Stimulated activated CD4-positive, alpha-beta T cell treated with anti-CD3 and anti-CD28 coated beads, Interleukin-2, amount 100 ng/mL, for 4 hours (primary cell): Measurements from ENCODE around the gene SCN2B.

Experiments used
- DNase-seq: peaks from one replicate; pipeline ENCODE4 v3.0.0-alpha.2; 2020; ENCODE audit warnings: low read depth

The SCN2B gene

GRCh38 chr11:118175993-118176777 lies at the start of gene SCN2B:
Gene SCN2B (minus strand): TSS chr11:118176639. CDS start chr11:118176431, 208 bp downstream.
- DNase-seq, result no peak

- DNase-seq, result peak; percentile 37
Measured at GRCh38 chr11:118224511-118225188, 48.2 kb upstream of the SCN2B start, which contains the start of gene JAML. Gene JAML (minus strand): TSS chr11:118225011. CDS start chr11:118214866, 10,145 bp downstream.

- no peak for DNase-seq
Measured at GRCh38 chr11:118223992-118224391, 47.6 kb upstream of the SCN2B start.

- no peak for DNase-seq
Measured at GRCh38 chr11:118223570-118223969, 47.1 kb upstream of the SCN2B start.

DNA sequence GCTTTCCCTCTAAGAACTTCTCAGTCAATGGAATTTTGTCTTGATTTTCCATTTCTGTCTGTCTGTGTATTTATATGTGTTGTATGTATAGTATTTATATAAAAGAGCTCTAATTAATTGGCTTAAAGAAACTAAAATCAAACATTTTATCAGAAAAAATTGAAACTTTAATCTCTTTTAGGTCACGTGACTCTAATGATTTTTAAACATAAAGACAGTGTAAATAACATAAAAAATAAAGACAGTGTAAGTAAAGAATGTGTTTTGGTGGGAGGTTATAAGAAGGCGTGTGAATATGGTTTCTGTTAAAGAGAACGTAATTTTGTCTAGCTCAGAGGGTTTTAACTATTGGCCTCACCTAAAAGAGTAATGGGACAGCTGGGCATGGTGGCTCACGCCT lies 46.0 kb upstream of the SCN2B start:
- DNase-seq, result no peak

GRCh38 chr11:118221419-118221818 lies 45.0 kb upstream of the SCN2B start:
- no peak for DNase-seq

DNA sequence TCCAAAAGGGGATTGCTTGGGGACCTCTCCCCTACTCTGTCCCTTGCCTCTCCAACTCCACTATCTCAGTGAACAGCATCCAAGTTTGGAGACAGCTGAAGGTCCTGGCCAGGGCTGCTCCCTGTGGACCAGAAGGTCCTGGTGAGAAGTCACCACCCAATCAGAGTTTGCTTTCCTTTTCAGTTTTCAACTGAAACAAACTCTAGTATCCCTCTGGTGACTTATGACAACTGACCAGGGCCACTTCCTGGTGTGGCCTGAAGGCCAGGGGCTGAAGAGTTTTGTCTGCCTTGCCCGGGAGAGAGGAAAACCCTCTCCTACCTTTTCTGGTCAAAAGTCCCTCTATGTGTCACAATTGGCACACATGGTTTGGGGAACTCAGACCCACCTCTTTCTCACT lies 43.3 kb upstream of the SCN2B start:
- no peak for DNase-seq

- DNase-seq, result no peak
Measured at GRCh38 chr11:118219244-118219643, 42.8 kb upstream of the SCN2B start.

GRCh38 chr11:118217575-118217974 lies 41.1 kb upstream of the SCN2B start:
- DNase-seq, result no peak

GRCh38 chr11:118216621-118217481 lies 40.4 kb upstream of the SCN2B start:
- peak; percentile 42 for DNase-seq

- DNase-seq, result no peak
Measured at GRCh38 chr11:118215765-118216164, 39.3 kb upstream of the SCN2B start.

GRCh38 chr11:118215262-118215661 lies 38.8 kb upstream of the SCN2B start:
- DNase-seq, result no peak

DNA sequence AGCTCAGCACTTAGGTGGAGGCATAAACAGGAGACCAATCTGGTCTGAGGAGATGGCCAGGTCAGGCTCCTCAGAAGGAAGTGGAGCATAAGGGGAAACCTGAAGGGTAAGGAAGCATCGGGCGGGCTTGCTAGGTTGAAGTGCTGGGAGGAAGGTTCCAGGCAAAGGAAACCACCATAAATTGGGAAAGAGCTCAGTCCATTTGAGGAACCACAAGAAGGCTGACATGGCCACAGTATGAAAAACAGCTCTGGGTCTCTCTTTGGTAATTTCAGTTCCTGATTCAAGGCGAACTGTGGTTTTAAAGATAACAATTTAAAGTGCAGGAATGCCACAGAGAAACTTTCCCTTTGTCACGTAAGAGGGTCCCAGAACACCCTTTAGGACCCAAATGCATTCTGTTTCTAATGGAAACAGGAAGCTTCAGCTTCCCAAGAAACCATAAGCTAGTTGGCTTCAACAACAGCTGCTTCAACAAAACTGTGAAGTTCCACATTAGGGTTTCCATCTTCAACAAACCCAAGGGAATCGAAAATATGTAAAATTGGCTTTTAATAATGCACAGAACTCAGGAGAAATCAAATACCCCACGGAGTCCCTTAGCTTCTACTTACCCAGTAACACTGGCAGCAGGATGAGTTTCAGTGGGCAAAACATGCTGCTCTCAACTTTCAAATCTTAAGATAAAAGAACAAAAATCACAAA lies 37.9 kb upstream of the SCN2B start:
- DNase-seq, result no peak

- DNase-seq, result no peak
Measured at GRCh38 chr11:118213781-118214180, 37.3 kb upstream of the SCN2B start.

GRCh38 chr11:118213201-118213600 lies 36.8 kb upstream of the SCN2B start:
- no peak for DNase-seq

GRCh38 chr11:118212781-118213191 lies 36.3 kb upstream of the SCN2B start:
- no peak for DNase-seq

DNA sequence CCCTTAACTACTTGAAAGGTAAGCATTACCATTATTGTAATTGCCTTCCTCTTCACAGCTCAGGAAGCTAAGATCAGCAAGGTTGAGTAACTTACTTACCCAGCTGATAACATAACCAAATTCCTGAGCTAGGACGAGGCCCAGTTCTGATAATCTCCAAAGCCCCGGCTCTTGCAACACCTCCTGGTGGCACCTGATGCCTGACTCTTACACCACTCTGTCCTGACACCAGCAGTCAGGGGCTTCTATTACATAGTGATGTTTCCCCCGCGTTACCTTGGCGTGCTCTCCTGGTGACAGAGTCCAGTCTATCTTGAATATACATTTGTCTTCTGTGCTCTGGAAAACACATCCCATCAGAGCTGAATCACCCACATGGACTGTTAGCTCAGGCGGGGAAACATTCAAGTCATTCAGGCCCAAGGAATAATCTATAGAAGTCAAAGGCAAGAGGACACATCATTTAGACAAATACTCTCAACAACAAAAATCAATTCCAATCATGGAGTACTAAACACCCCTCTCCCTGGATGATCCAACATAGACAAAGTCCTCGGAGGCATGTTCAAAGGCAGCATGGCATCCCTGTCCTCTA lies 35.8 kb upstream of the SCN2B start:
- DNase-seq, result no peak

DNA sequence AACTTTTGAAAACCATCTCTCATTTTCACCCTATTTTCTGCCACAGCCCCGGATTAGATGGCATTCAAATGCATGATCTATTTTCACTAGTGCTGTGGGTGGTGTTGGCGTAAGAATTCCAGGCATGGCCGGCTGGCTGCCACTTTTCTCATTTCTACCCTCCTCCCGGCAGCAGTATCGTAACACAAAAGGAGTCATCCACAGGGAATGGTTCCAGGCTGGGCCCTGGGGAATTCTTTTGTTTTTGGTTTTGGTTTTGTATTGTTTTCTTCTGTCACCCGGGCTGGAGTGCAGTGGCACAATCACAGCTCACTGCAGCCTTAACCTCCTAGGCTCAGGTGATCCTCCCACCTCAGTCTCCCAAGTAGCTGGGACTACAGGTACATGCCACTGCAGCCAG lies 34.6 kb upstream of the SCN2B start:
- no peak for DNase-seq

DNA sequence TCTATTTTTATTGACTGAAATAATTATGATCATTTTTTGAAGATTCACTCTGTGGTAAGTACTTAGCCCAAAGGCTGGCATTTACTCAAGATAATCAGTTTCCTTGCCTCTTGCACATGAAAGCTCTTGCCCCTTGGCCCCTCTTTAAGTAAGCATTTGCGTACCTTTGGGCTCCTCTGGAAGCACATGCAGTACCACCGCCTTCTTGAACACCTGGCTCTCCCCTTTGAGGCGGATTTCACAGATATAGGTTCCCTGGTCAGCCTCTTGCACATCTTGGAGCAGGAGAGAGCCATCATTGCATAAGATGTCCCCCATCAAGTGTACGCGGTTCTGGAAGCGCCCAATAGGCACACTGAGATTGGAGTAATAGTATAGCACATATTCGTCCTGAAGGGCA lies 33.9 kb upstream of the SCN2B start:
- DNase-seq, result no peak

DNA sequence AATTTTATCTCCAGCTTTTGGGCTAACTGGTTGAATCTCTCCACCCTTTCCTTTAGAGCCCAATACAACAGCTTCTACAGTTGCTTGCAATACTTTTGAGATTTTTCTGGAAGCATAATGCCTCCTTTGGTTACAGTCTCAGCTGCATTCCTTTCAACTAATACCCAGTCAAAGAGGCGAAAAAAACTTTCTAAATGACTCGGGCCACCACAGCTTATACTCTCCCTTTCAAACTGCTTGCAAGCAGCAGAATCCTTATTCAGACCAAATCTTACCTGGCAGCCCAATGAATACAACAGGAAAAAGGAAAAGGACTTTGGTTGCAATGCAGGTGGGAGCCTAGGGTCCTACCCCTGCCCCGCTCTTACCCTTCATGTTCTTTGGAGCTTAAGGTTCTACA lies 32.6 kb upstream of the SCN2B start:
- DNase-seq, result no peak

DNA sequence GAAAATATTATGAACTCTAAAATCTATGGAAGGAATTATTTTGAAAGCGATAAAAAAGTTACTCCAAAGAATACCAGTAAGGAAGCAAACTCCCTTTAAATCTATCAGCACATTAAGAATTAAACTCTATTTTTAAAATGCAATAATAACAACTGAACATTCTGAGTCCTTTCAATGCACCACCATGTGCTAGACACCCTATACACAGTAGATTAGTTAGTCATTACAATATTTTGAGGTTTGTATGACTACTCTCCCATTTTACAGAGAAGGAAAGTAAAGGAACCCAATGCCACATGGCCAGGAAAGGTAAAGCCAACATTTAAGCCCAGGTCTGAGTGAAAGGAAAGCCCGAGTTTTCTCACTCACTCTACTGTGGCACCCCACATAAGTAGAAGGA lies 30.6 kb upstream of the SCN2B start:
- DNase-seq, result no peak
